Fibroblast of skin of left biceps (primary cell): ENCODE data around the gene OARD1.
"Not testable (repeated sequence)": the region's sequence is repeated elsewhere in the genome, so short reads cannot be mapped to it uniquely, and the experiment has no call there.

ENCODE experiments used
- DNase-seq, 2 experiments: peaks; one replicate each; pipeline ENCODE4 v3.0.0-alpha.2; 2013; ENCODE audit warnings: low read depth in 2 of 2

OARD1 gene

GRCh38 chr6:41071923-41072835, at the start of gene OARD1:
Gene OARD1, minus strand, starts transcription at chr6:41072356. Its CDS starts 722 bp downstream, at chr6:41071634.
- peak; percentile 99 for DNase-seq

DNA sequence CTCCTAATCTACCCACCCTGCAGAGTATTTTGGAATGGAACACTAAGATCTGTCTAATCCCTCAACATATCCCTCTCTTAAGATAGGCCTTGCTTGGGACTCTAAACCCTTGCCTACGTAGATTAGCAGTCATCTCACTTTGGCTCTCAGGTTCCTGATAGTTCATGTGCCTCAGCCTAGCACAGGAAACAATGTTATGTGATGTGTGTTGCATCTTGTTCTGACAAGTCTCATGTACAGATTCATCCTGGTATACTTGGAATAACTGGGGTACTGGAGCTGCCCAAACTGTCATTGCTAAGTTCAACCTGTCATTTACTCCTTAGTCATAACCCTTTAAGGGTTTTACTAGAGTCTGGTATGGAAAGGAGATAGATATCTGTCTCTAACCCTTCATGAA, 47.9 kb upstream of the OARD1 start:
- no peak for DNase-seq

DNA sequence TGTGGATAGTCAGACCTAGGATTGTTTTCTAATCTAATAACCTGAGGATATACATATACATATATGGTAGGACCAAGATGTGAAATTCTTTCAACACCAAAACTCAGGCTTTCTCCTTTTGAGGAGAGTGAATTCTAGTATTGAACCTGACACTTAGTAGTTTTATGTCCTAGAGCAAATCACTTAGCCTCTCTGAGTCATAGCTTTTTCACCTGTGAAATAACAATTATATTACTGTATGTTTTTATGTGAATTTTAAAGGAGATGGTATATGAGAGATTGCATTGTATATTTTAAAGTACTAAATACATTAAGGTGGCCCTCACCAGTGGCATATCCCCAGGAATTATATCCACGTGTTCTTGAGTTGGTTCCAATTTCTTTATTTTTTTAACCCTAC, 47.4 kb upstream of the OARD1 start:
- no peak for DNase-seq

DNA sequence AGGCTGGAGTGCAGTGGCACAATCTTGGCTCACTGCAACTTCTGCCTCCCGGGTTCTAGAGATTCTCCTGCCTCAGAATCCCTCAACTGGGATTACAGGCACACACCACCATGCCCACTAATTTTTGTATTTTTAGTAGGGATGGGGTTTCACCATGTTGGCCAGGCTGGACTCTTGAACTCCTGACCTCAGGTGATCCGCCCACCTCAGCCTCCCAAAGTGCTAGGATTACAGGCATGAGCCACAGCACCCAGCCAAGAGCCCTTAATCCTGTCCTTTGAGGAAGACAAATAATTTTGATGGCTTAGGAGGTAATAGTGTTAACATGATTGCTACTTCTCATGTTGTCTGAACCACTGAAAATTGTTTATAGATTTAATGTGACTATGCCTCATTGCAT, 42.9 kb upstream of the OARD1 start:
- DNase-seq, result not testable (repeated sequence)

GRCh38 chr6:41111017-41111416, 38.9 kb upstream of the OARD1 start:
- DNase-seq, result no peak

GRCh38 chr6:41103847-41104246, 31.7 kb upstream of the OARD1 start:
- no peak for DNase-seq

DNA sequence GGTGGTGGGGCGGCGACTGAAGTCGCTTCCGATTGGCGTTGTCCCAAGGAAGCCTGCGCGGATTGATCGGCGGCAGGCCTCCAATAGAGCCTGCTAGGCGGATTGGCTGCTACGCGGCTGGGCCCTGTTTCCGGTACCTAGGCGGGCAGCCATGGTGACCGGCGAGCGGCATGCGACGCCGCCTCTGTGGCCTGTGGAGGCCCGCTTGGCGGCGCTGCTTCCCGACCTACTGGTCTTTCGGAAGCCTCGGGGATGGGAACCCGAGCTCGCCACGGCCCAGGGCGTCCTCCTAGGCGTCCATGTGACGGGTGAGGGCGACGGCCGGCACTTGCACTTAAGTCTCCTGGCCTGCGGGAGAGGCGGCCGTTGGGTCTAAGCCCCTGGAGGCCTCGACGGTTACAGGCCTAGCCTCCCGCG, 28.7 kb upstream of the OARD1 start:
- no peak for DNase-seq

- DNase-seq, result no peak
Measured at GRCh38 chr6:41098366-41098765, 26.2 kb upstream of the OARD1 start.

GRCh38 chr6:41097467-41098090, 25.4 kb upstream of the OARD1 start:
- peak; percentile 59 to 70 for DNase-seq

- DNase-seq, result no peak
Measured at GRCh38 chr6:41093729-41094128, 21.6 kb upstream of the OARD1 start.

GRCh38 chr6:41092421-41093140, 20.4 kb upstream of the OARD1 start:
- DNase-seq, result no peak

DNA sequence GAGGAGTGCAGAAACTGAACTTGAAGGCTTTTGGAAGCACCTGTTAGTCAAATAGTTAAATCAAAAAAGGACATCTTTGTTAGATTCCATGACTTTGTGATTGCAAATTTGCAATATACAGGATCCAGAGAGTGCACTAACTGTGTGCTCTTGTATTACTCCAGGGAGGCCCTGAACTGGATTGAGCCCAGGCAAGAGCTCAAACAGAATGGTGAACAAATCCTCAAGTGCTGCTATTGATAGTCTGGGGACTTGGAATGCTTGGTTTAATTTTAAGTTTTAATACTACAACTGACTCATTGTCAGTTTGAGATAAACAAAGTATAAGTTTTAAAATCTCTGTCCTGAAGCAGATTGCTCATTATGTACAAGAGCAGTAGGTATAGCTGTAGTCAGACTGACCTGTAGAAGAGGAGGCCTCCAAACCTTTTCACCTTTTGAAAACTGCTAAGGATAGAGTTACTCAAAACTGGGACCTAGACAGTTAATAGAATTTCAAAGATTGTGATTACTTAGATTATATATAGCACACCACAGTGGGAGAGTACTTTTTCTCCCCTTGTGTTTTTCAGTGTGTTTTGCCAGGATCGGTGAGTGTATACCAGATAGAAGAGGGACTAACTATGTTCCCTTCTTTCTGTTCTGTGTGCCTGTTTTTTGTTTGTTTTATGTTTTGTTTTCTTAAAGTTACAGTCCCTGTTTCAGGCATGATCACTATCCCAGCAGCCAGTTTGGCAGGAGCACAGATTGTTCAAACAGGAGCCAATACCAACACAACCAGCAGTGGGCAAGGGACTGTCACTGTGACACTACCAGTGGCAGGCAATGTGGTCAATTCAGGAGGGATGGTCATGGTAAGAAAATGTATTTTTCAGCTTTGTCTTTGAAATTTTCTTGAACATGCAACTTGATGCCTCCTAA, 18.9 kb upstream of the OARD1 start:
- DNase-seq, result no peak

GRCh38 chr6:41088451-41088850, 16.3 kb upstream of the OARD1 start:
- no peak for DNase-seq

- no peak for DNase-seq
Measured at GRCh38 chr6:41085182-41085581, 13.0 kb upstream of the OARD1 start.

- no peak for DNase-seq
Measured at GRCh38 chr6:41083072-41083471, 10.9 kb upstream of the OARD1 start.

DNA sequence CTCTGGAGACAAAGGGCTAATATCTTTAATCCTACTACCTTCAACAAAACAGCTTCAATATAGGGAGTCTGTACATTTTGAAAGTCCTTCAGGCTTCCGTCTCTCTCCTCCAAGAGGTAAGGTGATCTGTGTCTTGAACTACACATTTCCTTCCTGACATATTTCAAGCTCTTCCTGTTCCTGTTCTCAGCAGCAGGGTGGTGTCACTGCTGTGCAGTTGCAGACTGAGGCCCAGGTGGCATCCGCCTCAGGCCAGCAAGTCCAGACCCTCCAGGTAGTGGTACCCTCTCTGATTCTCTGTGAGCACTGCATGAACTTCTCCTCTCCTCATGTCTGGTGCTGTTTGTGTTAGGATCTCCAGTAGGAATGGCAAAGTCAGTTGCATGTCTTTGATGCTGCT, 8.5 kb upstream of the OARD1 start:
- no peak for DNase-seq

DNA sequence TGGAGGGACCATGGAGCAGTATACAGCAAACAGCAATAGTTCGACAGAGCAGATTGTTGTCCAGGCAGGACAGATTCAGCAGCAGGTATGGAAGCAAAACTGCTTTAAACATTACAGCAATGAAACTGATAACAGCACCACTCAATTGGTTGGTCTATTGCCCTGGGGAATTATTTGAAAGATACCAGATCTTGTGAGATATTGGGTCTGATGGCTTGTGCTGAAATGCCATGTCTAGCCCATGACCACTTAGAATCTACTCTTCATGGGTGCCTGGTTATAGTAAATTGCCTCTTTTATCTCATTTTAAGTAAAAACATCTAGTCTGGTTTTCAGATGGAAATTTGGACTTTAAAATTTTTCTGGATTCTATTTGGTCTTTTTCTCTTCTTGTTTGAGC, 6.9 kb upstream of the OARD1 start:
- no peak for DNase-seq

DNA sequence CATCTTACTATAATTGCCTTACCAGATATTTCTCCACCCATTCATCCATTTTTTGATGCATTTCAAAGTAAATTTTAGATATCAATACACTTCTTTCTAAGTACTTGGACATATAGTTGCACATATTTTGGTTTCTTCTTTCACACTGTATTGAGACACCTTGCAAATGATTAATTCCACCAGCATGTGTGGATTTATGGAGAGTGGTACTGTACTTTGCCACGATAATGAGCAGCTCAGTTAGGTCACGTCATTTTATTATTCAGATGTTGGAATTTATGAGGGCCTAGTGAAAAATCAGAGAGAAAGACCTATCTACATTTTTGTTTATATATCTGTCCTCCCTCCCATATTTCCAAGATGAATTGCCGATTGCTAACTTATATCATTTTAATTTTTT, 5.9 kb upstream of the OARD1 start:
- DNase-seq, result no peak

- DNase-seq, result no peak
Measured at GRCh38 chr6:41077536-41077935, 5.4 kb upstream of the OARD1 start.

- DNase-seq, result no peak
Measured at GRCh38 chr6:41075651-41076626, 3.8 kb upstream of the OARD1 start.
